Liver (tissue), 9 donors: ENCODE measurements around the gene TIGD7. TPM values are rescaled to one million over a fixed set of nuclear protein-coding genes. Genes with fewer than 3 reads are reported as not detected.

Source experiments
- DNase-seq: peaks from one replicate; pipeline ENCODE4 v3.0.0-alpha.2; 2017; ENCODE audit warnings: low spot score
- H3K27ac ChIP-seq, 2 donors: one replicate each; pipeline ENCODE4 v1.7.0; 2013; ENCODE audit warnings: inconsistent platforms in 2 of 2, low read length in 2 of 2, control low read depth in 1 of 2, low read depth in 1 of 2, mild to moderate bottlenecking in 1 of 2
- H3K27me3 ChIP-seq, 4 donors: one replicate each; pipeline versions ENCODE4 v1.6.1 to v1.7.0; 2013; ENCODE audit warnings: low read length in 3 of 4, inconsistent platforms in 1 of 4, mild to moderate bottlenecking in 1 of 4, moderate library complexity in 1 of 4; ENCODE audit not compliant: control insufficient read depth in 4 of 4, insufficient read depth in 4 of 4
- H3K36me3 ChIP-seq, 4 donors: one replicate each; pipeline versions ENCODE4 v1.6.1 to v1.7.0; 2013; ENCODE audit warnings: low read length in 3 of 4, mild to moderate bottlenecking in 3 of 4, low read depth in 1 of 4, moderate library complexity in 1 of 4; ENCODE audit not compliant: control insufficient read depth in 4 of 4, insufficient read depth in 3 of 4
- H3K4me1 ChIP-seq, 4 donors: one replicate each; pipeline versions ENCODE4 v1.6.1 to v1.7.0; 2013; ENCODE audit warnings: low read length in 3 of 4, mild to moderate bottlenecking in 3 of 4, moderate library complexity in 1 of 4; ENCODE audit not compliant: control insufficient read depth in 4 of 4, insufficient read depth in 4 of 4
- H3K4me3 ChIP-seq, 3 donors: one replicate each; pipeline versions ENCODE4 v1.6.1 to v1.7.0; 2013; ENCODE audit warnings: low read length in 3 of 3, control low read depth in 1 of 3, low read depth in 1 of 3, mild to moderate bottlenecking in 1 of 3
- H3K9ac ChIP-seq, 2 donors: one replicate each; pipeline ENCODE4 v1.7.0; 2013; ENCODE audit warnings: low read length in 2 of 2, mild to moderate bottlenecking in 2 of 2, moderate library complexity in 2 of 2, control low read depth in 1 of 2, low read depth in 1 of 2
- H3K9me3 ChIP-seq, 4 donors: one replicate each; pipeline versions ENCODE4 v1.6.1 to v1.7.0; 2013; ENCODE audit warnings: low read length in 3 of 4; ENCODE audit not compliant: control insufficient read depth in 4 of 4
- ATF3 ChIP-seq: IDR thresholded peaks from 2 replicates; pipeline ENCODE4 v1.6.1; 2016; ENCODE audit warnings: antibody characterized with exemption
- CTCF ChIP-seq: fragments of 150-350 bp; IDR thresholded peaks from 2 replicates; pipeline ENCODE4 v1.5.1; 2017; ENCODE audit warnings: improper control_type of control experiment, low read depth, low read length; ENCODE audit not compliant: missing input control
- FOXA1 ChIP-seq: IDR thresholded peaks from 2 replicates; pipeline ENCODE4 v1.6.1; 2016; ENCODE audit warnings: antibody characterized with exemption
- GABPA ChIP-seq, 2 donors: IDR thresholded peaks in 1 of 2; conservative IDR thresholded peaks in 1 of 2; 2 replicates each; pipeline ENCODE4 v1.6.1; 2016; ENCODE audit warnings: antibody characterized with exemption in 2 of 2, mild to moderate bottlenecking in 1 of 2, moderate library complexity in 1 of 2
- HNF4A ChIP-seq, 2 donors: conservative IDR thresholded peaks; 2 replicates each; pipeline ENCODE4 v1.6.1; 2016; ENCODE audit warnings: antibody characterized with exemption in 2 of 2, mild to moderate bottlenecking in 2 of 2
- JUND ChIP-seq, 2 donors: IDR thresholded peaks; 2 replicates each; pipeline ENCODE4 v1.6.1; 2016; ENCODE audit warnings: antibody characterized with exemption in 2 of 2
- NR2F2 ChIP-seq: IDR thresholded peaks from 2 replicates; pipeline ENCODE4 v1.6.1; 2016; ENCODE audit warnings: antibody characterized with exemption
- REST ChIP-seq: IDR thresholded peaks from 2 replicates; pipeline ENCODE4 v1.6.1; 2016; ENCODE audit warnings: antibody characterized with exemption, mild to moderate bottlenecking
- YY1 ChIP-seq: IDR thresholded peaks from 2 replicates; pipeline ENCODE4 v1.6.1; 2016; ENCODE audit warnings: antibody characterized with exemption, mild to moderate bottlenecking
- ZBTB33 ChIP-seq: IDR thresholded peaks from 2 replicates; pipeline ENCODE4 v1.6.1; 2016; ENCODE audit warnings: antibody characterized with exemption
- WGBS: extraction: QIAGEN DNeasy Blood & Tissue Kit; methylation state at CpG from one replicate; pipeline ENCODE4 v1.1.7; 2013; 5-methylcytosine and 5-hydroxymethylcytosine counted together
- polyA plus RNA-seq, 2 donors: library from polyadenylated mRNA; stranded (reverse) in 1 of 2; unstranded in 1 of 2; fragments of 200-250 nt in 1 of 2; fragments of >200 nt in 1 of 2; fragmentation: Nextera tagmentation in 1 of 2; extraction: Ambion mirVana in 1 of 2; gene quantifications; one replicate each; pipeline versions ENCODE4 v1.2.1 to v1.2.3, GENCODE V29; 2013 to 2015
- total RNA-seq, 2 donors: library from RNA; depleted of rRNA; stranded (reverse); fragments of >200 nt; gene quantifications; one replicate each; pipeline ENCODE4 v1.2.3, GENCODE V29; 2014
- donor health status: healthy.
- donor health status: healthy.
- donor health status: healthy.
- donor health status: healthy.
- donor health status: healthy.

The TIGD7 gene
- total and polyA plus RNA-seq, 4 donors: 0.58 to 2.6 (median 1.3) TPM

- Histone ChIP-seq H3K4me3 (no peak overlapping the region), H3K27ac (no peak overlapping the region), H3K27me3 (no peaks in the 10 kb centered on the region), H3K4me1 (peaks cover 4 to 21% (median 19%) of the 10 kb centered on the region in 4 donors), H3K36me3 (peaks cover 6 to 12% (median 10%) of the 10 kb centered on the region in 4 donors), H3K9me3 (peaks cover 2 to 7% (median 5%) of the 10 kb centered on the region in 4 donors), H3K9ac (no peak overlapping the region)
- no peak for TF ChIP-seq HNF4A (conservative IDR thresholded peaks at IDR 0.05)
- TF ChIP-seq ZBTB33: no peak
- no peak for TF ChIP-seq GABPA (IDR thresholded peaks at IDR 0.05 in 1 of 2, conservative IDR thresholded peaks at IDR 0.05 in 1 of 2)
- TF ChIP-seq REST: no peak
- 92% methylated on average over 6 of the region's 6 CpGs for WGBS
- no peak for DNase-seq
Measured at GRCh38 chr16:3281222-3281820, 23.9 kb downstream of the TIGD7 start.

DNA sequence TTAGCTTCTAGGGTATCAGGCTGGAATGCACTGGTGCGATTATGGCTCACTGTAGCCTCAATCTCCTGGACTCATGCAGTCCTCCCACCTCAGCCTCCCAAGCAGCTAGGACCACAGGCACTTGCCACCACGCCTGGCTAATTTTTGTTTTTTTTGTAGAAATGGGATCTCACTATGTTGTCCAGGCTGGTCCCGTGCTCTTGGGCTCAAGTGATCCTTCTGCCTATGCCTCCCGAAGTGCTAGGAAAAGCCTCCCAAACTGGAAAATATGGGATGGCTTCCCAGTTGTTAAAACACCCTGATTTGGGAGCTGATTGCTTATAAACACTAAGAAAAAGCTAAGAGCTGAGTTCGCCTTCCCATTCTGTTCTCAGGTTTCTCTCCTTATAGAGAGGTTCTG lies 28.6 kb downstream of the TIGD7 start:
- TF ChIP-seq FOXA1: no peak
- no peak for TF ChIP-seq ZBTB33
- no peak for TF ChIP-seq YY1
- TF ChIP-seq CTCF: no peak
- TF ChIP-seq ATF3: no peak
- TF ChIP-seq JUND (IDR thresholded peaks at IDR 0.05): no peak
- TF ChIP-seq NR2F2: no peak
- no peak for TF ChIP-seq REST
- H3K9ac ChIP-seq: no peak overlapping the region
- no peaks in the 10 kb centered on the region for H3K27me3 ChIP-seq
- 78% methylated on average over 5 of the region's 5 CpGs for WGBS
- H3K27ac ChIP-seq: no peak overlapping the region
- H3K36me3 ChIP-seq: no peaks in the 10 kb centered on the region
- DNase-seq: no peak
- no peaks in the 10 kb centered on the region for H3K9me3 ChIP-seq
- no peaks in the 10 kb centered on the region for H3K4me1 ChIP-seq
- no peak overlapping the region for H3K4me3 ChIP-seq
